HG02943 (cell line): ENCODE measurements around the gene MCUR1.
"Not testable (repeated sequence)": the region's sequence is repeated elsewhere in the genome, so short reads cannot be mapped to it uniquely, and the experiment has no call there.

Experiments used
- ATAC-seq: cut with Tn5 transposase; IDR thresholded peaks from one replicate; pipeline ENCODE4 v1.9.1; 2021; ENCODE audit warnings: mild to moderate bottlenecking, low read depth, moderate library complexity; ENCODE audit not compliant: unreplicated experiment

Gene MCUR1

GRCh38 chr6:13814176-13814937 lies at the start of gene MCUR1:
MCUR1 (minus strand) TSS chr6:13814557; CDS start chr6:13814429, 128 bp downstream.
- ATAC-seq: peak; percentile 79

GRCh38 chr6:13863699-13864155 lies 49.4 kb upstream of the MCUR1 start:
- ATAC-seq: no peak

GRCh38 chr6:13860556-13861185 lies 46.3 kb upstream of the MCUR1 start:
- not testable (repeated sequence) for ATAC-seq

GRCh38 chr6:13859871-13860555 lies 45.7 kb upstream of the MCUR1 start:
- no peak for ATAC-seq

GRCh38 chr6:13854716-13855250 lies 40.4 kb upstream of the MCUR1 start:
- no peak for ATAC-seq

GRCh38 chr6:13853871-13854270 lies 39.5 kb upstream of the MCUR1 start:
- ATAC-seq: no peak

- ATAC-seq: no peak
These were observed 37.4 kb upstream of the MCUR1 start for GRCh38 chr6:13851803-13852202.

GRCh38 chr6:13851330-13851729 lies 37.0 kb upstream of the MCUR1 start:
- no peak for ATAC-seq

GRCh38 chr6:13850690-13851089 lies 36.3 kb upstream of the MCUR1 start:
- not testable (repeated sequence) for ATAC-seq

GRCh38 chr6:13848522-13849150 lies 34.3 kb upstream of the MCUR1 start:
- ATAC-seq: no peak

- ATAC-seq: no peak
These were observed 33.1 kb upstream of the MCUR1 start for GRCh38 chr6:13847326-13848050.

- ATAC-seq: no peak
These were observed 32.5 kb upstream of the MCUR1 start for GRCh38 chr6:13846841-13847240.

- no peak for ATAC-seq
These were observed 27.6 kb upstream of the MCUR1 start for GRCh38 chr6:13841936-13842335.

GRCh38 chr6:13838616-13839015 lies 24.3 kb upstream of the MCUR1 start:
- no peak for ATAC-seq

GRCh38 chr6:13836170-13836569 lies 21.8 kb upstream of the MCUR1 start:
- no peak for ATAC-seq

GRCh38 chr6:13834790-13835189 lies 20.4 kb upstream of the MCUR1 start:
- no peak for ATAC-seq

GRCh38 chr6:13834018-13834417 lies 19.7 kb upstream of the MCUR1 start:
- not testable (repeated sequence) for ATAC-seq

- no peak for ATAC-seq
These were observed 18.4 kb upstream of the MCUR1 start for GRCh38 chr6:13832778-13833177.

- ATAC-seq: no peak
These were observed 17.3 kb upstream of the MCUR1 start for GRCh38 chr6:13831615-13832014.

- no peak for ATAC-seq
These were observed 16.4 kb upstream of the MCUR1 start for GRCh38 chr6:13830803-13831202.
